CD4-positive, alpha-beta T cell (primary cell): ENCODE results near the gene EIF4EBP2. TPM values are rescaled to one million over a fixed set of nuclear protein-coding genes. Genes with fewer than 3 reads are reported as not detected.

Source experiments
- ATAC-seq: fragments of 200-7000 bp; cut with Tn5 transposase; one replicate; pipeline ENCODE4 v1.10.0; 2022; ENCODE audit warnings: mild to moderate bottlenecking; ENCODE audit not compliant: poor library complexity
- CTCF ChIA-PET: fragments of 350-600 bp; sonication (Branson Sonifier 250); formaldehyde crosslinking; loops from one replicate; lab custom pipeline; 2021; ENCODE audit warnings: antibody characterized with exemption, inconsistent platforms; lab: Charles Lee
- POLR2A ChIA-PET: fragments of 350-600 bp; sonication (Branson Sonifier 250); formaldehyde crosslinking; loops from one replicate; lab custom pipeline; 2021; ENCODE audit warnings: antibody characterized with exemption, inconsistent platforms; lab: Charles Lee
- DNase-seq, 14 experiments: peaks; one replicate each; pipeline ENCODE4 v3.0.0-alpha.2; 2013 to 2020; ENCODE audit warnings: mixed read lengths in 2 of 14
- H3K27ac ChIP-seq, 2 donors: one replicate each; pipeline versions ENCODE4 v1.5.1 to v1.7.0; 2013; ENCODE audit warnings: low read length in 2 of 2, low read depth in 1 of 2, mild to moderate bottlenecking in 1 of 2
- H3K27me3 ChIP-seq, 2 experiments: 1 replicate in 1 of 2; 2 replicates in 1 of 2; pipeline versions ENCODE4 v1.6.1 to v1.7.0; 2013; ENCODE audit warnings: low read length in 2 of 2, control low read depth in 1 of 2, mild to moderate bottlenecking in 1 of 2, moderate library complexity in 1 of 2; ENCODE audit not compliant: insufficient read depth in 2 of 2, control insufficient read depth in 1 of 2
- H3K36me3 ChIP-seq: one replicate; pipeline ENCODE4 v1.6.1; 2013; ENCODE audit warnings: low read length, control low read depth; ENCODE audit not compliant: insufficient read depth
- H3K4me1 ChIP-seq: one replicate; pipeline ENCODE4 v1.6.1; 2013; ENCODE audit warnings: low read length, control low read depth; ENCODE audit not compliant: insufficient read depth
- H3K4me3 ChIP-seq: one replicate; pipeline ENCODE4 v1.5.1; 2013; ENCODE audit warnings: mild to moderate bottlenecking, low read length, moderate library complexity
- H3K9me3 ChIP-seq, 2 experiments: 1 replicate in 1 of 2; 2 replicates in 1 of 2; pipeline versions ENCODE4 v1.6.1 to v1.7.0; 2013; ENCODE audit warnings: low read length in 2 of 2, mild to moderate bottlenecking in 2 of 2, control low read depth in 1 of 2, moderate library complexity in 1 of 2; ENCODE audit not compliant: control insufficient read depth in 1 of 2, insufficient read depth in 1 of 2
- H3K27ac Mint-ChIP-seq: one replicate; pipeline ENCODE4 v1.8.0; 2020; ENCODE audit warnings: mixed read lengths
- H3K27me3 Mint-ChIP-seq: one replicate; pipeline ENCODE4 v1.8.0; 2021; ENCODE audit warnings: mixed read lengths
- H3K36me3 Mint-ChIP-seq: one replicate; pipeline ENCODE4 v1.8.0; 2021; ENCODE audit warnings: low read depth, mixed read lengths
- H3K4me1 Mint-ChIP-seq: one replicate; pipeline ENCODE4 v1.8.0; 2021; ENCODE audit warnings: low read depth, mixed read lengths
- H3K4me3 Mint-ChIP-seq: one replicate; pipeline ENCODE4 v1.8.0; 2020; ENCODE audit warnings: mild to moderate bottlenecking, mixed read lengths
- H3K9me3 Mint-ChIP-seq: one replicate; pipeline ENCODE4 v1.8.0; 2020; ENCODE audit warnings: mixed read lengths
- CTCF ChIP-seq: fragments of 200-600 bp; IDR thresholded peaks from one replicate; pipeline ENCODE4 v1.8.0; 2022; ENCODE audit warnings: antibody characterized with exemption, mild to moderate bottlenecking
- intact Hi-C, 2 experiments: fragments of 100-400 bp; cut with DNase I in 1 of 2; cut with micrococcal nuclease in 1 of 2; formaldehyde crosslinking; loops; one replicate each; pipeline versions ENCODE4 v1.15.1 to v1.9.0; 2023 to 2025; cut with DNase I, micrococcal nuclease
- total RNA-seq, 174 experiments: library from RNA in 2 of 174; stranded (reverse) in 2 of 174; gene quantifications; one replicate each; pipeline ENCODE4 v1.2.3 and lab custom pipeline; 2021 to 2026

The EIF4EBP2 gene
- total RNA-seq, 2 experiments from 2014 or later, result 21.4 to 22.6 TPM

GRCh38 chr10:70442332-70442988, 38.5 kb downstream of the EIF4EBP2 start:
- ATAC-seq, result no peak
- peaks cover 57% of the 10 kb centered on the region for H3K27me3 Mint-ChIP-seq

GRCh38 chr10:70444744-70445143, 40.8 kb downstream of the EIF4EBP2 start:
- intact Hi-C loops, result no loop called here
- Mint-ChIP-seq H3K27ac (no peak overlapping the region), H3K4me3 (no peak overlapping the region), H3K36me3 (no peaks in the 10 kb centered on the region), H3K27me3 (peaks cover 43% of the 10 kb centered on the region), H3K4me1 (peaks cover 11% of the 10 kb centered on the region), H3K9me3 (no peaks in the 10 kb centered on the region)
- Histone ChIP-seq H3K36me3 (no peaks in the 10 kb centered on the region), H3K27ac (no peak overlapping the region), H3K27me3 (peaks cover 30 to 32% of the 10 kb centered on the region in 2 experiments), H3K4me3 (no peak overlapping the region), H3K4me1 (peaks cover 18% of the 10 kb centered on the region), H3K9me3 (peaks cover 0 to 15% of the 10 kb centered on the region in 2 experiments)
- POLR2A ChIA-PET, result no interaction called here
- ATAC-seq, result no peak
- no peak for TF ChIP-seq CTCF
- no peak for DNase-seq
- CTCF ChIA-PET, result interaction anchor here (2.0 kb wide), 1 partner anchor 17 kb away, joined by 5 read pairs; no protein-coding TSS in a partner anchor

More at GRCh38 chr10:70442332-70442988, 38.5 kb downstream of the EIF4EBP2 start:
- Mint-ChIP-seq H3K4me3 (peak overlapping the region; percentile 50), H3K27ac (no peak overlapping the region), H3K4me1 (peaks cover 11% of the 10 kb centered on the region), H3K9me3 (no peaks in the 10 kb centered on the region), H3K36me3 (no peaks in the 10 kb centered on the region)
- Histone ChIP-seq H3K27ac (no peak overlapping the region), H3K36me3 (no peaks in the 10 kb centered on the region), H3K9me3 (peaks cover 0 to 15% of the 10 kb centered on the region in 2 experiments), H3K4me1 (peaks cover 18% of the 10 kb centered on the region), H3K4me3 (no peak overlapping the region), H3K27me3 (peaks cover 39 to 45% of the 10 kb centered on the region in 2 experiments)
- intact Hi-C loops, result no loop called here
- no peak for TF ChIP-seq CTCF
- no peak for DNase-seq
- CTCF ChIA-PET, result no interaction called here
- POLR2A ChIA-PET, result interaction anchor here (1.4 kb wide), 1 partner anchor 11 kb away, joined by 4 read pairs; no protein-coding TSS in a partner anchor

- CTCF ChIA-PET, result interaction anchor here (2.0 kb wide), 1 partner anchor 15 kb away, joined by 5 read pairs; no protein-coding TSS in a partner anchor
- H3K27me3 Mint-ChIP-seq, result peaks cover 36% of the 10 kb centered on the region
- H3K9me3 Mint-ChIP-seq, result no peaks in the 10 kb centered on the region
- Histone ChIP-seq H3K9me3 (peaks cover 0 to 10% of the 10 kb centered on the region in 2 experiments), H3K27me3 (peaks cover 20 to 21% of the 10 kb centered on the region in 2 experiments), H3K4me3 (no peak overlapping the region), H3K36me3 (no peaks in the 10 kb centered on the region), H3K4me1 (peaks cover 9% of the 10 kb centered on the region), H3K27ac (no peak overlapping the region)
- intact Hi-C loops, result no loop called here
- no peak for ATAC-seq
- peaks cover 6% of the 10 kb centered on the region for H3K4me1 Mint-ChIP-seq
- H3K36me3 Mint-ChIP-seq, result no peaks in the 10 kb centered on the region
- POLR2A ChIA-PET, result interaction anchor here (1.7 kb wide), 1 partner anchor 41 kb away, joined by 4 read pairs; the partner anchor contains the start of gene EIF4EBP2
- no peak overlapping the region for H3K4me3 Mint-ChIP-seq
- no peak for TF ChIP-seq CTCF
- no peak for DNase-seq
- H3K27ac Mint-ChIP-seq, result no peak overlapping the region
Observed at GRCh38 chr10:70445718-70446657, 42.0 kb downstream of the EIF4EBP2 start.
